Keratinocyte (primary cell): ENCODE data around the gene FBXL12. TPM values are rescaled to one million over a fixed set of nuclear protein-coding genes. Genes with fewer than 3 reads are reported as not detected.

ENCODE experiments used
- DNase-seq: peaks from one replicate; pipeline ENCODE4 v3.0.0-alpha.2; 2011; ENCODE audit warnings: low read depth, missing footprints, low spot score
- FAIRE-seq: peaks from 2 replicates; lab custom pipeline; 2011; peaks lifted over from hg19 to GRCh38; lab: Jason Lieb, UNC
- H2AFZ ChIP-seq: 2 replicates; pipeline ENCODE4 v1.6.0; 2012; ENCODE audit warnings: low read length, control low read depth, inconsistent platforms; ENCODE audit not compliant: control insufficient read depth
- H3K27ac ChIP-seq: 2 replicates; pipeline ENCODE4 v1.5.1; 2011; ENCODE audit warnings: low read length; ENCODE audit not compliant: control insufficient read depth, insufficient read depth
- H3K27me3 ChIP-seq: 3 replicates; pipeline ENCODE4 v1.6.0; 2011; ENCODE audit warnings: low read length; ENCODE audit not compliant: control insufficient read depth, insufficient read depth; ENCODE audit errors: extremely low read depth
- H3K36me3 ChIP-seq, 2 experiments: 2 replicates in 1 of 2; 3 replicates in 1 of 2; pipeline ENCODE4 v1.5.1; 2011; ENCODE audit warnings: low read length in 2 of 2, mild to moderate bottlenecking in 1 of 2; ENCODE audit not compliant: control insufficient read depth in 2 of 2, insufficient read depth in 2 of 2; ENCODE audit errors: extremely low read depth in 1 of 2
- H3K4me1 ChIP-seq: 3 replicates; pipeline ENCODE4 v1.5.1; 2011; ENCODE audit warnings: low read length; ENCODE audit not compliant: control insufficient read depth, insufficient read depth; ENCODE audit errors: extremely low read depth
- H3K4me2 ChIP-seq: 3 replicates; pipeline ENCODE4 v1.6.0; 2011; ENCODE audit warnings: low read depth, low read length; ENCODE audit not compliant: control insufficient read depth, insufficient read depth; ENCODE audit errors: extremely low read depth
- H3K4me3 ChIP-seq, 3 experiments: fragments of 200-600 bp in 1 of 3; sonication (generic) in 1 of 3; 2 replicates in 2 of 3; 3 replicates in 1 of 3; pipeline ENCODE4 v1.5.1; 2011 to 2016; ENCODE audit warnings: low read length in 3 of 3, mild to moderate bottlenecking in 3 of 3, control low read depth in 2 of 3, inconsistent platforms in 1 of 3, low read depth in 1 of 3, mixed read lengths in 1 of 3, mixed run types in 1 of 3, moderate library complexity in 1 of 3; ENCODE audit not compliant: control insufficient read depth in 2 of 3, insufficient read depth in 2 of 3; ENCODE audit errors: extremely low read depth in 1 of 3
- H3K79me2 ChIP-seq: 2 replicates; pipeline ENCODE4 v1.6.0; 2012; ENCODE audit warnings: low read length; ENCODE audit not compliant: control insufficient read depth, insufficient read depth
- H3K9ac ChIP-seq: 3 replicates; pipeline ENCODE4 v1.6.0; 2011; ENCODE audit warnings: low read length; ENCODE audit not compliant: control insufficient read depth, insufficient read depth; ENCODE audit errors: extremely low read depth
- H3K9me1 ChIP-seq: 3 replicates; pipeline ENCODE4 v1.6.0; 2011; ENCODE audit warnings: low read length; ENCODE audit not compliant: control insufficient read depth, insufficient read depth; ENCODE audit errors: extremely low read depth
- H3K9me3 ChIP-seq: 2 replicates; pipeline ENCODE4 v1.5.1; 2012; ENCODE audit warnings: low read depth, low read length; ENCODE audit not compliant: control insufficient read depth
- H4K20me1 ChIP-seq: 3 replicates; pipeline ENCODE4 v1.6.0; 2011; ENCODE audit warnings: low read length; ENCODE audit not compliant: control insufficient read depth, insufficient read depth; ENCODE audit errors: extremely low read depth
- CTCF ChIP-seq, 3 experiments: IDR thresholded peaks in 1 of 3; conservative IDR thresholded peaks in 1 of 3; optimal IDR thresholded peaks in 1 of 3; 2 replicates in 2 of 3; 3 replicates in 1 of 3; pipeline versions ENCODE3 to v1.5.1; 2011; ENCODE audit warnings: low read length in 3 of 3, mild to moderate bottlenecking in 3 of 3, moderate library complexity in 2 of 3, control low read depth in 1 of 3, inconsistent platforms in 1 of 3; ENCODE audit not compliant: insufficient read depth in 2 of 3; ENCODE audit errors: extremely low read depth in 1 of 3
- EZH2 ChIP-seq: IDR thresholded peaks from one replicate; pipeline ENCODE4 v1.6.1; 2012; ENCODE audit warnings: inconsistent platforms, mild to moderate bottlenecking, low read length, moderate library complexity
- dilution Hi-C: fragments of 300-500 bp; cut with MboI; formaldehyde crosslinking; loops from one replicate; pipeline ENCODE4 v1.7.0; 2020; ENCODE audit warnings: low sequenced_read_pairs; ENCODE audit not compliant: extremely low pct_ligation_motif_present
- polyA plus RNA-seq, 5 experiments: library from polyadenylated mRNA; depleted of rRNA in 3 of 5; stranded (reverse) in 3 of 5; stranded (forward) in 1 of 5; unstranded in 1 of 5; fragments of >200 nt; gene quantifications; 1 replicate in 1 of 5; 2 replicates in 3 of 5; 3 replicates in 1 of 5; pipeline versions ENCODE4 v1.2.1 to v1.2.3, GENCODE V29; 2011 to 2012; ENCODE audit warnings: missing spikeins in 2 of 5, low read depth in 1 of 5, low replicate concordance in 1 of 5

FBXL12 gene
- polyA plus RNA-seq, 1 donor (not counting 4 experiments of a cell fraction or from before 2014, with no cell fraction given), result 12.6 TPM

- FAIRE-seq (no peak), DNase-seq (no peak)
- H3K36me3 ChIP-seq, result no peaks in the 10 kb centered on the region
- H3K27me3 ChIP-seq, result peaks cover 9% of the 10 kb centered on the region
- no peak overlapping the region for H3K4me2 ChIP-seq
- H3K9ac ChIP-seq, result no peak overlapping the region
- H3K9me3 ChIP-seq, result no peaks in the 10 kb centered on the region
- H2AFZ ChIP-seq, result no peak overlapping the region
- no peak overlapping the region for H3K4me3 ChIP-seq
- no peaks in the 10 kb centered on the region for H4K20me1 ChIP-seq
- TF ChIP-seq CTCF (optimal IDR thresholded peaks at IDR 0.05 in 1 of 3, IDR thresholded peaks at IDR 0.05 in 1 of 3, conservative IDR thresholded peaks at IDR 0.05 in 1 of 3; ENCODE audit: extremely low read depth in 1 of 3, insufficient read depth in 2 of 3, low read length in 3 of 3) (no peak), EZH2 (no peak)
- no peak overlapping the region for H3K27ac ChIP-seq
- dilution Hi-C loops, result no loop called here
- no peaks in the 10 kb centered on the region for H3K9me1 ChIP-seq
- H3K4me1 ChIP-seq, result no peaks in the 10 kb centered on the region
- no peaks in the 10 kb centered on the region for H3K79me2 ChIP-seq
Measured at GRCh38 chr19:9863759-9864158, 44.9 kb upstream of the FBXL12 start.

- DNase-seq (no peak), FAIRE-seq (no peak)
- dilution Hi-C loops, result no loop called here
- no peak overlapping the region for H3K4me3 ChIP-seq
- H3K79me2 ChIP-seq, result no peaks in the 10 kb centered on the region
- H2AFZ ChIP-seq, result no peak overlapping the region
- no peak overlapping the region for H3K27ac ChIP-seq
- H3K36me3 ChIP-seq, result no peaks in the 10 kb centered on the region
- no peaks in the 10 kb centered on the region for H3K9me3 ChIP-seq
- H3K9me1 ChIP-seq, result no peaks in the 10 kb centered on the region
- H3K9ac ChIP-seq, result no peak overlapping the region
- H3K27me3 ChIP-seq, result peaks cover 9% of the 10 kb centered on the region
- H3K4me1 ChIP-seq, result peaks cover 5% of the 10 kb centered on the region
- H3K4me2 ChIP-seq, result no peak overlapping the region
- TF ChIP-seq EZH2 (no peak), CTCF (optimal IDR thresholded peaks at IDR 0.05 in 1 of 3, IDR thresholded peaks at IDR 0.05 in 1 of 3, conservative IDR thresholded peaks at IDR 0.05 in 1 of 3; ENCODE audit: extremely low read depth in 1 of 3, insufficient read depth in 2 of 3, low read length in 3 of 3) (no peak)
- H4K20me1 ChIP-seq, result no peaks in the 10 kb centered on the region
Measured at GRCh38 chr19:9862938-9863337, 44.1 kb upstream of the FBXL12 start.
